ENCODE results near the gene HHAT. TPM values are rescaled to one million over a fixed set of nuclear protein-coding genes. Genes with fewer than 3 reads are reported as not detected.

HHAT gene
- total RNA-seq, 2 experiments from 2014 or later, result 5.2 to 9.5 TPM

DNA sequence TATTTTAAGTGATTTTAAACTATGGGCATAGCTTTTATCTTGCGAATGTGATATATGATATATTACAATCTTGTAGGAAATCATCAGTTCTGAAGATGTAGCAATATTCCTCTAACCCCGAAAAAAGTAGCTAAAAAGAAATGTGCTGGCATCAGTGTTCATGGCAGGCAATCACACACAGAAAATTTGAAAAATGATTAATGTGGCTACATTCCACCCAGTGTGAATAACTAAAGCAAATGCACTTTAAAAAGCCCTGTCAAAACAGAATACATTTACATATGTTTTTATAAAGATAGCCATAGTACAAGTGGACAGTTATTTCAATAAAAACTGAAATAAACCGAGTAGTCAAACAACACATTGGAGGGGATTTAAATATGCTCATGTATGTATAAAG is 260.2 kb downstream of the HHAT start:
- intact Hi-C loops (cut with micrococcal nuclease; ENCODE audit: unreplicated experiment), result loop anchor here (10.0 kb wide), 2 partner anchors 356 to 1066 kb away; no protein-coding TSS in a partner anchor
- BruUV-seq (replicated peaks), result no TSS peak
- CTCF ChIA-PET (ENCODE audit: unreplicated experiment), result no interaction called here

DNA sequence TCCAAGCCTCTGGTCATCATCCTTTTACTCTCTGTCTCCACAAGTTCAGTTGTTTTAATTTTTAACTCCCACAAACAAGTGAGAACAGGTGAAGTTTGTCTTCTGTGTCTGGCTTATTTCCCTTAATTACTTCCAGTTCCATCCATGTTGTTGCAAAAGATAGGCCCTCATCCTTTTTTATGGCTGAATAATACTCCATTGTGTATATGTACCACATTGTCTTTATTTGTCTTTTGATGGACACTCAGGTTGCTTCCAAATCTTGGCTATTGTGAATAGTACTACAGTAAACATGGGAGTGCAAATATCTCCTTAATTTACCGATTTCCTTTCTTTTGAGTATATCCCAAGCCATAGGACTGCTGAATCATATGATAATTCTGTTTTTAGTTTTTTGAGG is 262.5 kb downstream of the HHAT start:
- H3K79me2 ChIP-seq (ENCODE audit: insufficient read depth, low read depth, low read length), result no peaks in the 10 kb centered on the region
- no peak overlapping the region for H2AFZ ChIP-seq (ENCODE audit: low read length)
- no peaks in the 10 kb centered on the region for H3K36me3 ChIP-seq (ENCODE audit: insufficient read depth, low read length)
- H3K4me2 ChIP-seq (ENCODE audit: low read length), result no peak overlapping the region
- no peak for DNase-seq (ENCODE audit: low spot score)
- no peaks in the 10 kb centered on the region for H3K4me1 ChIP-seq (ENCODE audit: insufficient read depth, low read length, poor library complexity, severe bottlenecking)
- ChIA-PET POLR2A (no interaction called here), CTCF (ENCODE audit: unreplicated experiment) (no interaction called here)
- BruUV-seq (replicated peaks), result no TSS peak
- H4K20me1 ChIP-seq (ENCODE audit: insufficient read depth, low read length), result no peaks in the 10 kb centered on the region
- H3K27ac ChIP-seq (ENCODE audit: low read depth, low read length, poor library complexity, severe bottlenecking), result no peak overlapping the region
- intact Hi-C loops (cut with micrococcal nuclease; ENCODE audit: unreplicated experiment), result no loop called here
- H3K9me2 ChIP-seq (ENCODE audit: insufficient read depth, low read length), result no peaks in the 10 kb centered on the region
- TF ChIP-seq EZH2phosphoT487 (IDR thresholded peaks at IDR 0.05; ENCODE audit: borderline replicate concordance, low read depth, low read length), result no peak
- TF ChIP-seq, protein P1, sequence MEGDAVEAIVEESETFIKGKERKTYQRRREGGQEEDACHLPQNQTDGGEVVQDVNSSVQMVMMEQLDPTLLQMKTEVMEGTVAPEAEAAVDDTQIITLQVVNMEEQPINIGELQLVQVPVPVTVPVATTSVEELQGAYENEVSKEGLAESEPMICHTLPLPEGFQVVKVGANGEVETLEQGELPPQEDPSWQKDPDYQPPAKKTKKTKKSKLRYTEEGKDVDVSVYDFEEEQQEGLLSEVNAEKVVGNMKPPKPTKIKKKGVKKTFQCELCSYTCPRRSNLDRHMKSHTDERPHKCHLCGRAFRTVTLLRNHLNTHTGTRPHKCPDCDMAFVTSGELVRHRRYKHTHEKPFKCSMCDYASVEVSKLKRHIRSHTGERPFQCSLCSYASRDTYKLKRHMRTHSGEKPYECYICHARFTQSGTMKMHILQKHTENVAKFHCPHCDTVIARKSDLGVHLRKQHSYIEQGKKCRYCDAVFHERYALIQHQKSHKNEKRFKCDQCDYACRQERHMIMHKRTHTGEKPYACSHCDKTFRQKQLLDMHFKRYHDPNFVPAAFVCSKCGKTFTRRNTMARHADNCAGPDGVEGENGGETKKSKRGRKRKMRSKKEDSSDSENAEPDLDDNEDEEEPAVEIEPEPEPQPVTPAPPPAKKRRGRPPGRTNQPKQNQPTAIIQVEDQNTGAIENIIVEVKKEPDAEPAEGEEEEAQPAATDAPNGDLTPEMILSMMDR (conservative IDR thresholded peaks at IDR 0.05; ENCODE audit: low read length), result no peak
- H3K9me3 ChIP-seq (ENCODE audit: low read length), result no peaks in the 10 kb centered on the region
- no peak overlapping the region for H3K4me3 ChIP-seq (ENCODE audit: low read depth, low read length, poor library complexity, severe bottlenecking)

More for the DNA sequence above, 260.2 kb downstream of the HHAT start:
- Histone ChIP-seq H3K9me3 (ENCODE audit: low read length) (no peaks in the 10 kb centered on the region), H3K27ac (ENCODE audit: low read depth, low read length, poor library complexity, severe bottlenecking) (no peak overlapping the region), H3K4me2 (ENCODE audit: low read length) (no peak overlapping the region), H4K20me1 (ENCODE audit: insufficient read depth, low read length) (no peaks in the 10 kb centered on the region), H2AFZ (ENCODE audit: low read length) (no peak overlapping the region), H3K4me1 (ENCODE audit: insufficient read depth, low read length, poor library complexity, severe bottlenecking) (no peaks in the 10 kb centered on the region), H3K9me2 (ENCODE audit: insufficient read depth, low read length) (no peaks in the 10 kb centered on the region), H3K36me3 (ENCODE audit: insufficient read depth, low read length) (no peaks in the 10 kb centered on the region), H3K79me2 (ENCODE audit: insufficient read depth, low read depth, low read length) (no peaks in the 10 kb centered on the region), H3K4me3 (ENCODE audit: low read depth, low read length, poor library complexity, severe bottlenecking) (no peak overlapping the region)
- POLR2A ChIA-PET, result no interaction called here
- no peak for TF ChIP-seq EZH2phosphoT487 (IDR thresholded peaks at IDR 0.05; ENCODE audit: borderline replicate concordance, low read depth, low read length)
- TF ChIP-seq, protein P1 (conservative IDR thresholded peaks at IDR 0.05; ENCODE audit: low read length), result no peak
- DNase-seq (ENCODE audit: low spot score), result no peak

DNA sequence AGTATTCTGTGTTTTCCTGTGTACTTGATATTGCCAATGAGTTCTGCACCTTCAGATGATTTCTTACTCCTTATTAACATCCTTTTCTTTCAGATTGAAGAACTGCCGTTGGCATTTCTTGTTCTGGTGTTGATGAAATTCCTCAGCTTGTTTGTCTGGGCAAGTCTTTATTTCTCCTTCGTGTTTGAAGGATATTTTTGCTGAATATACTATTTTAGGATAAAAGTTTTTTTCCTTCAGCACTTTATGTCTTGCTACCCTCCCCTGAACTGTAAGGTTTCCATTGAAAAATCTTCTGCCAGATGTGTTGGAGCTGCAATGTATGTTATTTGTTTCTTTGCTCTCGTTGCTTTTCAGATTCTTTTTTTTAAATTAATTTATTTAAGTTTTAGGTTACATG is 265.9 kb downstream of the HHAT start:
- TF ChIP-seq, protein P1 (conservative IDR thresholded peaks at IDR 0.05; ENCODE audit: low read length), result no peak
- TF ChIP-seq EZH2phosphoT487 (IDR thresholded peaks at IDR 0.05; ENCODE audit: borderline replicate concordance, low read depth, low read length), result no peak

More for the DNA sequence above, 265.9 kb downstream of the HHAT start:
- intact Hi-C loops (cut with micrococcal nuclease; ENCODE audit: unreplicated experiment), result no loop called here
- no peaks in the 10 kb centered on the region for H3K9me2 ChIP-seq (ENCODE audit: insufficient read depth, low read length)
- BruUV-seq (replicated peaks), result no TSS peak
- no peaks in the 10 kb centered on the region for H3K79me2 ChIP-seq (ENCODE audit: insufficient read depth, low read depth, low read length)
- H3K4me3 ChIP-seq (ENCODE audit: low read depth, low read length, poor library complexity, severe bottlenecking), result no peak overlapping the region
- H2AFZ ChIP-seq (ENCODE audit: low read length), result no peak overlapping the region
- H4K20me1 ChIP-seq (ENCODE audit: insufficient read depth, low read length), result no peaks in the 10 kb centered on the region
- H3K9me3 ChIP-seq (ENCODE audit: low read length), result no peaks in the 10 kb centered on the region
- ChIA-PET CTCF (ENCODE audit: unreplicated experiment) (no interaction called here), POLR2A (no interaction called here)
- H3K27ac ChIP-seq (ENCODE audit: low read depth, low read length, poor library complexity, severe bottlenecking), result no peak overlapping the region
- no peaks in the 10 kb centered on the region for H3K36me3 ChIP-seq (ENCODE audit: insufficient read depth, low read length)
- DNase-seq (ENCODE audit: low spot score), result no peak
- H3K4me1 ChIP-seq (ENCODE audit: insufficient read depth, low read length, poor library complexity, severe bottlenecking), result no peaks in the 10 kb centered on the region
- H3K4me2 ChIP-seq (ENCODE audit: low read length), result no peak overlapping the region
